Neural cell (in vitro differentiated cells): ENCODE measurements around the gene DISP2. TPM values are rescaled to one million over a fixed set of nuclear protein-coding genes. Genes with fewer than 3 reads are reported as not detected.

Experiments
- H2AFZ ChIP-seq: fragments of 200-600, 300-800 bp; sonication (generic), shearing (Covaris generic); 2 replicates; pipeline ENCODE4 v1.6.0; 2014; ENCODE audit warnings: low read depth, mild to moderate bottlenecking, antibody characterized with exemption, low read length, moderate library complexity
- H3F3A ChIP-seq: fragments of 200-600 bp; shearing (Covaris generic); 2 replicates; pipeline ENCODE4 v1.6.1; 2016; ENCODE audit warnings: mild to moderate bottlenecking, moderate library complexity, mixed read lengths, antibody characterized with exemption, low read length; ENCODE audit not compliant: insufficient read depth, poor library complexity, severe bottlenecking
- H3K27ac ChIP-seq: fragments of 200-600, 300-800 bp; sonication (generic), shearing (Covaris generic); 2 replicates; pipeline ENCODE4 v1.5.1; 2014; ENCODE audit warnings: mild to moderate bottlenecking, low read length, moderate library complexity
- H3K27me3 ChIP-seq: fragments of 300-800, 200-600 bp; sonication (generic), shearing (Covaris generic); 2 replicates; pipeline ENCODE4 v1.6.0; 2014; ENCODE audit warnings: mild to moderate bottlenecking, low read depth, low read length, moderate library complexity; ENCODE audit not compliant: insufficient read depth
- H3K36me3 ChIP-seq: fragments of 300-800, 200-600 bp; sonication (generic), shearing (Covaris generic); 2 replicates; pipeline ENCODE4 v1.5.1; 2014; ENCODE audit warnings: mild to moderate bottlenecking, antibody characterized with exemption, low read length, moderate library complexity; ENCODE audit not compliant: insufficient read depth
- H3K4me2 ChIP-seq: fragments of 300-800, 200-600 bp; sonication (generic), shearing (Covaris generic); 2 replicates; pipeline ENCODE4 v1.6.0; 2014; ENCODE audit warnings: mild to moderate bottlenecking, low read length
- H3K4me3 ChIP-seq: fragments of 300-800, 200-600 bp; sonication (generic), shearing (Covaris generic); 2 replicates; pipeline ENCODE4 v1.5.1; 2014; ENCODE audit warnings: mild to moderate bottlenecking, low read length, moderate library complexity
- H3K79me2 ChIP-seq: fragments of 200-600 bp; shearing (Covaris generic); replicated peaks from 2 replicates; pipeline ENCODE4 v1.6.0; 2014; ENCODE audit warnings: mild to moderate bottlenecking, low read length, moderate library complexity; ENCODE audit not compliant: insufficient read depth
- H3K9ac ChIP-seq: fragments of 300-800, 200-600 bp; sonication (generic), shearing (Covaris generic); 2 replicates; pipeline ENCODE4 v1.6.1; 2016; ENCODE audit warnings: mild to moderate bottlenecking, low read length, mixed read lengths
- H3K9me2 ChIP-seq: fragments of 200-600 bp; shearing (Covaris generic); 2 replicates; pipeline ENCODE4 v1.6.1; 2016; ENCODE audit warnings: mild to moderate bottlenecking, low read length, mixed read lengths; ENCODE audit not compliant: insufficient read depth
- H3K9me3 ChIP-seq: fragments of 200-600, 300-800 bp; sonication (generic), shearing (Covaris generic); 2 replicates; pipeline ENCODE4 v1.6.1; 2016; ENCODE audit warnings: mild to moderate bottlenecking, mixed run types, low read length, moderate library complexity, mixed read lengths
- H4K20me1 ChIP-seq: fragments of 200-600 bp; shearing (Covaris generic); 2 replicates; pipeline ENCODE4 v1.6.1; 2016; ENCODE audit warnings: mild to moderate bottlenecking, mixed run types; ENCODE audit not compliant: insufficient read depth
- CTCF ChIP-seq: fragments of 450-650 bp; IDR thresholded peaks from 2 replicates; pipeline ENCODE4 v1.5.1; 2014; ENCODE audit warnings: antibody characterized with exemption, mild to moderate bottlenecking, moderate library complexity; ENCODE audit not compliant: poor library complexity, severe bottlenecking
- EP300 ChIP-seq: fragments of 450-650 bp; conservative IDR thresholded peaks from 2 replicates; pipeline ENCODE4 v1.6.1; 2014; ENCODE audit warnings: antibody characterized with exemption, mild to moderate bottlenecking, moderate library complexity; ENCODE audit not compliant: poor library complexity, severe bottlenecking
- EZH2 ChIP-seq: fragments of 200-600, 300-800 bp; shearing (Covaris generic), sonication (generic); IDR thresholded peaks from 2 replicates; pipeline ENCODE4 v1.6.1; 2014; ENCODE audit warnings: antibody characterized with exemption, low read length, borderline replicate concordance, mild to moderate bottlenecking; ENCODE audit not compliant: insufficient read depth, poor library complexity, severe bottlenecking
- MXI1 ChIP-seq: fragments of 450-650 bp; conservative IDR thresholded peaks from 2 replicates; pipeline ENCODE4 v1.6.1; 2014; ENCODE audit warnings: antibody characterized with exemption, mild to moderate bottlenecking; ENCODE audit not compliant: poor library complexity, severe bottlenecking
- POLR2AphosphoS5 ChIP-seq: IDR thresholded peaks from 2 replicates; pipeline ENCODE4 v1.6.1; 2012
- RAD21 ChIP-seq: fragments of 450-650 bp; conservative IDR thresholded peaks from 2 replicates; pipeline ENCODE4 v1.6.1; 2014; ENCODE audit warnings: antibody characterized with exemption, mild to moderate bottlenecking, moderate library complexity
- REST ChIP-seq: IDR thresholded peaks from 2 replicates; pipeline ENCODE4 v1.6.1; 2012; ENCODE audit warnings: borderline replicate concordance
- SMC3 ChIP-seq: fragments of 450-650 bp; conservative IDR thresholded peaks from 2 replicates; pipeline ENCODE4 v1.6.1; 2014; ENCODE audit warnings: antibody characterized with exemption, mild to moderate bottlenecking, moderate library complexity; ENCODE audit not compliant: poor library complexity
- TAF1 ChIP-seq: IDR thresholded peaks from 2 replicates; pipeline ENCODE4 v1.6.1; 2012; ENCODE audit warnings: low read depth
- polyA plus RNA-seq: library from polyadenylated mRNA; depleted of rRNA; stranded (reverse); fragments of >200 nt; gene quantifications from 2 replicates; pipeline ENCODE4 v1.2.3, GENCODE V29; 2014

The DISP2 gene
- polyA plus RNA-seq, 1 donor from 2014 or later = 26.0 TPM

- Histone ChIP-seq H3K9me2 (no peaks in the 10 kb centered on the region), H3K4me2 (no peak overlapping the region), H3K27ac (no peak overlapping the region), H2AFZ (no peak overlapping the region), H3K9me3 (no peaks in the 10 kb centered on the region), H3F3A (no peaks in the 10 kb centered on the region), H3K4me3 (no peak overlapping the region), H3K36me3 (no peaks in the 10 kb centered on the region), H4K20me1 (no peaks in the 10 kb centered on the region), H3K9ac (no peak overlapping the region), H3K27me3 (no peaks in the 10 kb centered on the region), H3K79me2 (peaks cover 11% of the 10 kb centered on the region)
- TF ChIP-seq CTCF = no peak
- no peak for TF ChIP-seq REST
- no peak for TF ChIP-seq POLR2AphosphoS5
- no peak for TF ChIP-seq MXI1
- TF ChIP-seq RAD21 = no peak
- no peak for TF ChIP-seq SMC3
- no peak for TF ChIP-seq TAF1
- TF ChIP-seq EP300 = no peak
- TF ChIP-seq EZH2 = no peak
Measured at GRCh38 chr15:40379374-40379773, 21.4 kb downstream of the DISP2 start.

DNA sequence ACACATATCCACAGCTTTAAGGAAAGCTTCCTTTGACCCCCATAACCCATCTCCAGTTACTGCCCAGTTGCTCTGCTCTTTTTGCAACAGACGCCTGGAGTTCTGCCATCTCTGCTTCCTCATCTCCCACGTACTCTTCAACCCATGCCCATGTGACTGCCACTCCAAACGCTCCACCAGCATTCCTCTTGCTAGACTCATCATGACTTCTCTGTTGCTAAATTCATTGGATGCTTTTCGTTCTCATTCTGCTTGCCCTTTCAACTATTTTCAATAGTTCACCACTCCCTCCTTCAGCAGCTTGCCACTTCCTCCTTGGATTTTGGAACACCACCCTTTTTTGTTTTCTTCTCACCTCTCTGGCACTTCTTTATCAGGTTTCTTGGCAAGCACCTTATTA, 21.8 kb downstream of the DISP2 start:
- no peaks in the 10 kb centered on the region for H3K36me3 ChIP-seq
- no peaks in the 10 kb centered on the region for H3K9me3 ChIP-seq
- H3K4me3 ChIP-seq = no peak overlapping the region
- H3K27me3 ChIP-seq = no peaks in the 10 kb centered on the region
- no peaks in the 10 kb centered on the region for H3K9me2 ChIP-seq
- no peaks in the 10 kb centered on the region for H3F3A ChIP-seq
- TF ChIP-seq SMC3 (no peak), MXI1 (no peak), POLR2AphosphoS5 (no peak), EZH2 (no peak), TAF1 (no peak), EP300 (no peak), REST (no peak), RAD21 (no peak), CTCF (no peak)
- H3K27ac ChIP-seq = no peak overlapping the region
- no peak overlapping the region for H3K4me2 ChIP-seq
- H3K79me2 ChIP-seq = peaks cover 15% of the 10 kb centered on the region
- H3K9ac ChIP-seq = no peak overlapping the region
- no peak overlapping the region for H2AFZ ChIP-seq
- no peaks in the 10 kb centered on the region for H4K20me1 ChIP-seq
